ENCODE measurements around the gene MTERF4.

- TF ChIP-seq, protein P1, sequence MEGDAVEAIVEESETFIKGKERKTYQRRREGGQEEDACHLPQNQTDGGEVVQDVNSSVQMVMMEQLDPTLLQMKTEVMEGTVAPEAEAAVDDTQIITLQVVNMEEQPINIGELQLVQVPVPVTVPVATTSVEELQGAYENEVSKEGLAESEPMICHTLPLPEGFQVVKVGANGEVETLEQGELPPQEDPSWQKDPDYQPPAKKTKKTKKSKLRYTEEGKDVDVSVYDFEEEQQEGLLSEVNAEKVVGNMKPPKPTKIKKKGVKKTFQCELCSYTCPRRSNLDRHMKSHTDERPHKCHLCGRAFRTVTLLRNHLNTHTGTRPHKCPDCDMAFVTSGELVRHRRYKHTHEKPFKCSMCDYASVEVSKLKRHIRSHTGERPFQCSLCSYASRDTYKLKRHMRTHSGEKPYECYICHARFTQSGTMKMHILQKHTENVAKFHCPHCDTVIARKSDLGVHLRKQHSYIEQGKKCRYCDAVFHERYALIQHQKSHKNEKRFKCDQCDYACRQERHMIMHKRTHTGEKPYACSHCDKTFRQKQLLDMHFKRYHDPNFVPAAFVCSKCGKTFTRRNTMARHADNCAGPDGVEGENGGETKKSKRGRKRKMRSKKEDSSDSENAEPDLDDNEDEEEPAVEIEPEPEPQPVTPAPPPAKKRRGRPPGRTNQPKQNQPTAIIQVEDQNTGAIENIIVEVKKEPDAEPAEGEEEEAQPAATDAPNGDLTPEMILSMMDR (IDR thresholded peaks at IDR 0.05) = no peak
- TF ChIP-seq EP300 (IDR thresholded peaks at IDR 0.05) (no peak), POLR2A (IDR thresholded peaks at IDR 0.05) (no peak)
Observed at GRCh38 chr2:241141214-241141770, 39.2 kb upstream of the MTERF4 start.
